NCI-H1694 (cell line): ENCODE measurements around the gene TAF5L.
"Not testable (repeated sequence)": the region's sequence is repeated elsewhere in the genome, so short reads cannot be mapped to it uniquely, and the experiment has no call there.

Experiments used
- DNase-seq: peaks from one replicate; lab custom pipeline; 2025; lab: John Stamatoyannopoulos, UW

TAF5L gene

DNA sequence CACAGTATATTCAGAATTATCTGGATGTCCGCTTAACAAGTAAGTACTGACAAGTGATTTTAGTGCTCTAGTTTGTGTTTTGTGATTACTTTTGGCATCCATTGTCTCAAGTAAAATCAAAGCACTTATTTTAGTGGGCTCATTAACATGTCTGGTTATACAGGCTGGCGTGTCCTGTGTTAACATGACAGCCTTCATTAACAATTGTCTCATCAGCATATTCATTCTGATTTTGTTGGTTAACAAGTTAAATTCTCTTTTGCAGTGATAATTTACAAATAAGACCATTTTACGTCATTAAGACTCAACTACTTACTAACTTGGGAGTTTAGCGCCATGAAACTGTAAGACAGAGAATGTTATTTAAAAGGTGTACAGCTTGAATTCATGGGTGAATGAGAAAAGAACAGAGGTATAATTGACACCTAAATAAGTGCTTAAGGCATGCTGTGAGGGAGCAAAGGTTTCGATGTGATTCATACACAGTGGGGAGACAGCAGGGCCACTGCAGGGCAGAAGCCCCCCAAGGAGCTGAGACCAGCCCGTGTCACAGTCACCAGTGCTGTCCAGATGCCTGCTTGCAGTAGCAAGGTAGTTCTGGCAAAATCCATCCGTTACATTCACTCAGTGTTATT lies 22.4 kb downstream of the TAF5L start:
- DNase-seq, result no peak

DNA sequence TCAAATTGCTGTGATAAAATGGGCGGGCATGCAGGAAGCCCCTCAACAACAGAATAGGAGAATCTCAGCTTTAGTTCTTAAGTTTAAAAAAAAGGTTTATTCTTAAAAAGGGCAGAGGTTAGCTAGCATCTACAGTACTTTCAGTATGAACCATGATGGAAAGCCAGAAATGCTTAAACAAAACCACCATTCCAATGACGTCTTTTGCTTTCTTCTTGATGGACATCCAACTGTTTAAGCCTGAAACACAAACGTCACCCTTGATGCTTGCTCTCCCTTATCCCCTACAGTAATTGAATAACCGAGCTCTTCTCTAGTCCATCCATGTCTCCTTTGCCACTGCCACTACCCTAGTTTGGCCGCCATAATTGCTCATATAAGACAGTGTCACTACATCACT lies 25.7 kb downstream of the TAF5L start:
- DNase-seq, result no peak

DNA sequence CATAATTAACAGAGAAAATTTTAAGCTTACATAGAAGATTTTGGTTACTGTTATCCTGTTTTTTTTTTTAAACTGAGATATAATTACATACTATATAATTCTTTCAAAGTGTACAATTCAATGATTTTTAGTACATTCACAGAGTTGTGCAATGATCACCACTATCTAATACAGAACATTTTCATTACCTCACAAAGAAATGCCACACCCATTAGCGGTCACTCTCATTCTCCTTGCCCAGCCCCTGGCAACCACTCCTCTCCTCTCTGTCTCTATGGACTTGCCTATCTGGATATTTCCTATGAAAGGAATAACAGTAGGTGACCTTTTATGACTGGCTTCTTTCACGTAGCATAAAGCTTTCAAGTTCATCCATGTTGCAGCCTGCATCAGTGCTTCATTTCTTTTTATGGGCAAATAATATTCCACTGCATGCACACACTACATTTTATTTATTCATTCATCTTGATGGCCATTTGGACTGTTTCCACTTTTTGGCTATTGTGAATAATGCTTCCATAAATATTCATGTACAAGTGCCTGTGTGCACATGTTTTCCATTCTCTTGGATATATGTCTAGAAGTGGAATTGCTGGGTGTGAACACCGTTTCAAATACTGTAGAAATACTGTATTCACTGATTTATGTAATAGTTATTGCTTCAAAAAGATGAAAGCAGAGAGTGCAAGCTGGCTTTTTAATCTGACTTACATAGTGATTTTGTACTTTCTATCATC lies 26.5 kb downstream of the TAF5L start:
- DNase-seq, result no peak

DNA sequence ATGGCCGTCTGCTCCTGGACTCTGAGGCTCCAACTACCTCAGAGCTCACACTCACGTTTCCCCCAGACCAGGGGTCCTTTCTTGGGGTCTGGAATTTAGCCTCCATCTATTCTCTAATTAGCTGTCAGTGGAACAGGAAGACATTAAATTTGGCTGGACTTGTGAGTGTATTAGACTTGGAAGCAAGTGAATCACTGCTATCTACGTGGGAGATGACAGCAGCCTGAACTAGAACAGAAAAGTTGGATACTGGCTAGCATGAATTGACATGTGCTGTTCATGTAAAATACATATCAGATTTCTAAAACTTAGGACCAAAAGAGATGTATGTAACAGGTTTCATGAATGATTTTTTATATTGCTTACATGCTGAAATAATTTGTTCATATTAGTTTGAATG lies 28.0 kb downstream of the TAF5L start:
- DNase-seq, result no peak

- no peak for DNase-seq
Observed at GRCh38 chr1:229596925-229597699, 28.8 kb downstream of the TAF5L start.

- not testable (repeated sequence) for DNase-seq
Observed at GRCh38 chr1:229595876-229596275, 30.0 kb downstream of the TAF5L start.

DNA sequence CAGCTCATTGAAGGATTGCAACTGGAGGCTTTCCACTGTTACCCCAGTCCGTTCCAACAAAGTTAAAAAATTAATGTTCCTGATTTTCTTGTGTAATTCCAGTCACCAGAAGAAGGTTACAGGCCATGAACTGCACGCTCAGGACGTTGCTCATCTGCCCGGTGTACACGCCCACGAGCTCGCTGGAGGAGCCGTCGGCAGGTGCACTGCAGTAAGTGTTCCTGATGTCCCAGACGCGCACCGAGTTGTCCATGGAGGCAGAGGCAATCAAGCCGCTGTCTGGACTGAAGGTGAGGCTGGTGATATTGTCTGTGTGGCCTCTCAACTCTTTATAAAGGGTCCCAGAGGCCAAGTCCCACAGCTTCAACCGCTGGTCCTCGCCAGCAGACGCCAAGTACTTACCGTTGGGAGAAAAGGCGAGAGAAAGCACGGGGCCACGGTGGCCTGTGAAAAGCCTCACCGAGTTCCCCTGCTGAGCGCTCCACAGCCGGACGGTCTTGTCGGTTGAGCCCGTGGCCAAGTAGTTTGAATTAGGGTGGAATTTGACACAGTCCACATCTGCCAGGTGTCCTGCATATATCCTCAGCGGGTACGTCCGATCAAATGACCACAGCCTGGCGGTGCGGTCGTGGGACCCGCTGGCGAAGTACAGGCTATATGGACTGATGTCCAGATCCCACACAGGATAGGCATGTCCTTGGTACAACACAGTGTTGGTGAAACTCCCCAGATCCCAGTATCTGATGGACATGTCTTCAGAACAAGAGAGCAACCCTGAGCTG lies 31.5 kb downstream of the TAF5L start:
- no peak for DNase-seq

GRCh38 chr1:229593800-229594199 lies 32.1 kb downstream of the TAF5L start:
- no peak for DNase-seq

GRCh38 chr1:229590119-229590518 lies 35.8 kb downstream of the TAF5L start:
- DNase-seq, result no peak

GRCh38 chr1:229585338-229585737 lies 40.6 kb downstream of the TAF5L start:
- DNase-seq, result no peak

GRCh38 chr1:229582715-229583114 lies 43.2 kb downstream of the TAF5L start:
- no peak for DNase-seq

- no peak for DNase-seq
Observed at GRCh38 chr1:229582011-229582694, 43.8 kb downstream of the TAF5L start.

GRCh38 chr1:229581485-229581884 lies 44.4 kb downstream of the TAF5L start:
- no peak for DNase-seq

DNA sequence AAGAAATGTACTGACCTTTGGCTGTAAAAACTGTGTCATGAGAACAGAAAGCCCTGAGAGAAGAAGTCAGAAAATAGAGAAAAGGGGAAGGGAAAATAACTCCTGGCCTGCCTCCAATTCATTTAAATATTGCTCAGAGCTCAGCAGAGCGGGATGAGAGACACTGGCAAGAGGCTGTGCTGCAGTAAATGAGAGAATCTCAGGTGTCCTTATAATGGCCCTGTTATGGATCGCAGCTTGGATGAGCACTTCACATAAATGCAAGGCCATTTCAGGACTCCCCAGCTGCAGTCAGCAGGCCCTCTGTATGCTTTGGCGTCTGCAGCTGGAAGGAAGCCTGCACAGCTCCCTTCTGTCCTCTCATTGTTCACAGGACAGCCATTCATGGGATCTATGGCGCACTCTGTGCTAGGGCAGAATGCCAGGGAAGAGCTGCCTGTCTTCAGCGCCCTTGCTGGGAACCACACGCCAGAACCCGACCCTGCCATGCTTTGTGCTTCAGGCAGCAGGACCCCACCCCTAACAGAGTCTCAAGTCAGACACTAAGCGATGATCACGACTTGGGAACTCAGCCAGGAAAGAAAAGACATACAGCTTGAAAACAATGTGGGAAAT lies 46.8 kb downstream of the TAF5L start:
- DNase-seq, result peak; percentile 85

DNA sequence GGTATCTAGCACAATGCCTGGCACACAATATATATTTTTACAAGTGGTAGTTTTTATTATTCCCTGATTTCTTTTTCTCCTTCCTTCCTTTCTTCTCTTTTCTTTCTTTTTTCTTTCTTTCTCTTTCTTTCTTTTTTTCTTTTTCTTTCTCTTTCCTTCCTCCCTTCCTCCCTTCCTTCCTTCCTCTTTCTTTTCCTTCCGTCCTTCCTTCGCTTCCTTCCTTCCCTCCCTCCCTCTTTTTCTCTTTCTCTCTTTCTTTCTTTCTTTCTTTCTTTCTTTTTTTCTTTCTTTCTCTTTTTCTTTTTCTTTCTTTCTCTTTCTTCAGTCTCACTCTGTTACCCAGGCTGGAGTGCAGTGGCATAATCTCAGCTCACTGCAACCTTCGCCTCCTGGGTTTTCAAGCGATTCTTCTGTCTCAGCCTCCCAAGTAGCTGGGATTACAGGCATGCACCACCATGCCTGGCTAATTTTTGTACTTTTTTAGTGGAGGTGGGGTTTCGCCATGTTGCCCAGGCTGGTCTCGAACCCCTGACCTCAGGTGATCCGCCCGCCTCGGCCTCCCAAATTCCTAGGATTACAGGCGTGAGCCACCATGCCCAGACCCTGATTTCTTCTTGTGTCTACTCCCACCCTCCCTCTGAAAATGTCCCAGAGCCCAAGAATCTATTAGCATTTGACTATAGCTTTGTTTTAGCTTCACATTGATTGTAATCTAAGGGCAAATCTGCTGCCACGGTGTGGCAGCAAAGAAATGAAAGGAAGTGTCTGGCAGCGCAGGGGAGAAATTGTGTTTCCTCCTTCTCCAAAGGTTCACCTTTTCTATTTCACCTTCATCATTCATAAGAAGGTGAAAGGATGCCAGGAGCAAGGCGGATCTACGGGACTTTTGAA lies 47.5 kb downstream of the TAF5L start:
- DNase-seq, result no peak

DNA sequence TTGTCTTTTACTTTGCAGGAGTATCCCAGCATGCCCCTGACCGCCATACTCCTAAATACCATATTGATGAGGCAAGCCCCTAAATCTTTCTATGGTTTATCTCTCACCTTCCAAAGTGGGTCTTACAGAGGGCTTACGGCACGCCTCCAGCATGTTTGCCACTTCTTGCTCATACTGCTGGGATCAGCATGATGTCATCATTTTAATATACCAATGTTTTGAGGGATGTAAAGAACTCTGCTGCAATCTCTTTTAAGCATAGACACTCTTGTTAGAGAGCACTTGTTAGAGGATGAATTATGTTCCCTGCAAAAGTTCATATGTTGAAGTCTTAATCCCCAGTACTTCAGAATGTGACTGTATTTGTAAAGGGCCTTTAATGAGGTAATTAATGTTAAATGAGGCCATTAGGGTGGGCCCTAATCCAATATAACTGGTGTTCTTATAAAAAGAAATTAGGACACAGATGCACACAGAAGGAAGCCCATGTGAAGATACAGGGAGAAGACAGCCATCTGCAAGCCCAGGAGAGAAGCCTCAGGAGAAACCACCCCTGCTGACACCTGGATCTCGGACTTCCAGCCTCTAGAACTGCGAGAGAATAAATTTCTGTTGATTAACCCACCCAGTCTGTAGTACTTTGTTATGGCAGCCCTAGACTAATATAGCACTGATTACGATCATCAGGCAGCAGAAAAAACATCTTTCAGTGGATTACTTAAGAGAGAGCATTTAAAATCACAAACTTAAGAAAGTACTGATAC lies 51.1 kb downstream of the TAF5L start:
- no peak for DNase-seq

- no peak for DNase-seq
Observed at GRCh38 chr1:229572286-229572685, 53.6 kb downstream of the TAF5L start.

DNA sequence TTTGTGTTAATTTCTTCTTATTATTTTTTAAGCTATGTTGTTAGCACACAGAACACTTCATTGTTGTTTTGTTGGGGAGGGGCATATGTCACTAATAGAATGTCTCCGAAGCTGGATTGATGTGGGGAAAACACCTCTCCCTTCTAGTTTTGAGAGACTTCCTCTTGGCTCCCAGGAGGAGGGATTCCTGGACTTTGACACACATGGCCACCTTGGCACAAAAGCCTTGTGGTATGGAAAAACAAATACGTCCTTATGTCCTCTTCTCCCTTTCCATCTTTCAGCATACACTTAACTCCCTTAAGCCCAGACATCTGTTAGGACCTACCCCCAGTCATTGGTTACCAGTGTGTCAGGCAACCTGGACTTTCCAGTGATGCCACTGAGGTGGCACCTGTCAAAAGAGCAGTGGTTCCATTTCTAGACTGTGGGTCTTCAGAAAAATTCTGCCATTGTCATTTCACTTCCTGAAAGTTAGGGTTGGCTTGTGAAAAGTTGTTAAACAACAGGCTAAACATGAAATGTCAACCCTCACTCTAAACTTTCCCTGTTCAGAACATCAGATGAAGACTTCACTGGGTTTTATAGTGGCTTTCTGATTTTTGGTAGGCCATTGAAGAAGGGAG lies 54.9 kb downstream of the TAF5L start:
- DNase-seq, result no peak

DNA sequence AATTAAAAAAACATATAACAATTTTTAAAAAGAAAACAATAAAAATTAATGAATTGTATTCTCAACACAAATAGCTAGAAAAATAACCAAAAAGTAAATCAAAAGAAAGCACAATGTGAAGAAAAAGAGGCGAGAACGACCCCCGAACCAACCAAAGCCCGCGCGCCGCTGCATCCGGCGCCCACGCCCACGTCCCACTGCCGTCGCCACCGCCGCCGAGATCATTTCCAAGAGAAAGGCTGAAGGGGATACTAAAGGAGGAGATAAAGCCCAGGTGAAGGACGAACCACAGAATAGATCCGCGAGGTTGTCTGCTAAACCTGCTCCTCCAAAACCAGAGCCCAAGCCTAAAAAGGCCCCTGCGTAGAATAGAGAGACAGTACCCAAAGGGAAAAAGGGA lies 55.6 kb downstream of the TAF5L start:
- no peak for DNase-seq
